ENCODE data around the gene RNF32.

Gene RNF32

GRCh38 chr7:156651474-156651873, 10.9 kb downstream of the RNF32 start:
- H3K27ac ChIP-seq (ENCODE audit: low read length), result no peak overlapping the region
- H3K4me3 ChIP-seq (ENCODE audit: low read depth in 1 of 2, low read length in 2 of 2), result no peak overlapping the region
- H3K4me1 ChIP-seq (ENCODE audit: control insufficient read depth in 1 of 2, insufficient read depth in 2 of 2, low read length in 2 of 2), result no peaks in the 10 kb centered on the region
- H3K36me3 ChIP-seq (ENCODE audit: control insufficient read depth in 1 of 2, insufficient read depth in 2 of 2, low read length in 2 of 2), result no peaks in the 10 kb centered on the region
- no peaks in the 10 kb centered on the region for H3K27me3 ChIP-seq (ENCODE audit: low read depth, low read length)
- no peaks in the 10 kb centered on the region for H3K9me3 ChIP-seq (ENCODE audit: control insufficient read depth in 1 of 2, low read length in 2 of 2)

DNA sequence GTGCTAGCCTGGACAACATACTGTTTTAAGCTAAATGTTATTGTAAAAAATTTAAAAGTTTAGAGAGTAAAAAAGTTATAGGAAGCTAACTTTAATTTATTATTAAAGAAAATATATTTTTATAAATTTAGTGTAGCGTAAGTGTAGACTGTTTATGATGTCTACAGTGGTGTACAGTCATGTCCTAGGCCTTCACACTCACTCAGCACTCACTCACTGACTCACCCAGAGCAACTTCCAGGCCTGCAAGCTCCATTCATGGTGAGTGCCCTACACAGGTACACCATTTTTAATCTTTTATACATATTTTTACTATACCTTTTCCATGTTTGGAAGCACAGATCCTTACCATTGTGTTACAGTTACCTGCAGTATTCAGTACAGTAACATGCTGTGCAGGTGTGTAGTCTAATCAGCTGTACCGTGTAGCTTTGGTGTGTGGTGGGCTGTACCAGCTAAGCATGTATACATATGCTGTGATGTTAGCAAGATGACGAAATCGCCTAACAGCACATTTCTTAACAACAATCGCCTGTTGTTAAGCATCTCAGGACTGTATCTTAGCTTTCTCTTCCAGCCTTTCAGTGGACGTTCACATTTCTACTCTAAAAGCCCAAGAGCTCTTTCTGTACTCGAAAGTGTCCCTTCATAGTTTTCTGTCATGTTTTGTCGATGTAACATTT, 12.5 kb downstream of the RNF32 start:
- Histone ChIP-seq H3K27ac (ENCODE audit: low read length) (no peak overlapping the region), H3K4me1 (ENCODE audit: control insufficient read depth in 1 of 2, insufficient read depth in 2 of 2, low read length in 2 of 2) (no peaks in the 10 kb centered on the region), H3K9me3 (ENCODE audit: control insufficient read depth in 1 of 2, low read length in 2 of 2) (no peaks in the 10 kb centered on the region), H3K27me3 (ENCODE audit: low read depth, low read length) (no peaks in the 10 kb centered on the region), H3K4me3 (ENCODE audit: low read depth in 1 of 2, low read length in 2 of 2) (no peak overlapping the region), H3K36me3 (ENCODE audit: control insufficient read depth in 1 of 2, insufficient read depth in 2 of 2, low read length in 2 of 2) (no peaks in the 10 kb centered on the region)

GRCh38 chr7:156654511-156655234, 14.1 kb downstream of the RNF32 start:
- no peaks in the 10 kb centered on the region for H3K36me3 ChIP-seq (ENCODE audit: control insufficient read depth in 1 of 2, insufficient read depth in 2 of 2, low read length in 2 of 2)
- no peaks in the 10 kb centered on the region for H3K9me3 ChIP-seq (ENCODE audit: control insufficient read depth in 1 of 2, low read length in 2 of 2)
- no peaks in the 10 kb centered on the region for H3K4me1 ChIP-seq (ENCODE audit: control insufficient read depth in 1 of 2, insufficient read depth in 2 of 2, low read length in 2 of 2)
- H3K27ac ChIP-seq (ENCODE audit: low read length), result no peak overlapping the region
- H3K4me3 ChIP-seq (ENCODE audit: low read depth in 1 of 2, low read length in 2 of 2), result no peak overlapping the region
- H3K27me3 ChIP-seq (ENCODE audit: low read depth, low read length), result no peaks in the 10 kb centered on the region

- Histone ChIP-seq H3K4me3 (ENCODE audit: low read depth in 1 of 2, low read length in 2 of 2) (no peak overlapping the region), H3K27ac (ENCODE audit: low read length) (no peak overlapping the region), H3K27me3 (ENCODE audit: low read depth, low read length) (no peaks in the 10 kb centered on the region), H3K36me3 (ENCODE audit: control insufficient read depth in 1 of 2, insufficient read depth in 2 of 2, low read length in 2 of 2) (no peaks in the 10 kb centered on the region), H3K4me1 (ENCODE audit: control insufficient read depth in 1 of 2, insufficient read depth in 2 of 2, low read length in 2 of 2) (no peaks in the 10 kb centered on the region), H3K9me3 (ENCODE audit: control insufficient read depth in 1 of 2, low read length in 2 of 2) (no peaks in the 10 kb centered on the region)
Measured at GRCh38 chr7:156655251-156655650, 14.7 kb downstream of the RNF32 start.

GRCh38 chr7:156655983-156656382, 15.4 kb downstream of the RNF32 start:
- Histone ChIP-seq H3K9me3 (ENCODE audit: control insufficient read depth in 1 of 2, low read length in 2 of 2) (no peaks in the 10 kb centered on the region), H3K27ac (ENCODE audit: low read length) (no peak overlapping the region), H3K4me1 (ENCODE audit: control insufficient read depth in 1 of 2, insufficient read depth in 2 of 2, low read length in 2 of 2) (no peaks in the 10 kb centered on the region), H3K36me3 (ENCODE audit: control insufficient read depth in 1 of 2, insufficient read depth in 2 of 2, low read length in 2 of 2) (no peaks in the 10 kb centered on the region), H3K4me3 (ENCODE audit: low read depth in 1 of 2, low read length in 2 of 2) (no peak overlapping the region), H3K27me3 (ENCODE audit: low read depth, low read length) (no peaks in the 10 kb centered on the region)

- Histone ChIP-seq H3K27ac (ENCODE audit: low read length) (no peak overlapping the region), H3K4me3 (ENCODE audit: low read depth in 1 of 2, low read length in 2 of 2) (no peak overlapping the region), H3K9me3 (ENCODE audit: control insufficient read depth in 1 of 2, low read length in 2 of 2) (no peaks in the 10 kb centered on the region), H3K4me1 (ENCODE audit: control insufficient read depth in 1 of 2, insufficient read depth in 2 of 2, low read length in 2 of 2) (no peaks in the 10 kb centered on the region), H3K36me3 (ENCODE audit: control insufficient read depth in 1 of 2, insufficient read depth in 2 of 2, low read length in 2 of 2) (no peaks in the 10 kb centered on the region), H3K27me3 (ENCODE audit: low read depth, low read length) (no peaks in the 10 kb centered on the region)
Measured at GRCh38 chr7:156656598-156656997, 16.0 kb downstream of the RNF32 start.

- Histone ChIP-seq H3K27me3 (ENCODE audit: low read depth, low read length) (no peaks in the 10 kb centered on the region), H3K27ac (ENCODE audit: low read length) (no peak overlapping the region), H3K9me3 (ENCODE audit: control insufficient read depth in 1 of 2, low read length in 2 of 2) (no peaks in the 10 kb centered on the region), H3K4me1 (ENCODE audit: control insufficient read depth in 1 of 2, insufficient read depth in 2 of 2, low read length in 2 of 2) (no peaks in the 10 kb centered on the region), H3K4me3 (ENCODE audit: low read depth in 1 of 2, low read length in 2 of 2) (no peak overlapping the region), H3K36me3 (ENCODE audit: control insufficient read depth in 1 of 2, insufficient read depth in 2 of 2, low read length in 2 of 2) (no peaks in the 10 kb centered on the region)
Measured at GRCh38 chr7:156657681-156658080, 17.1 kb downstream of the RNF32 start.

- H3K27ac ChIP-seq (ENCODE audit: low read length), result no peak overlapping the region
- no peaks in the 10 kb centered on the region for H3K36me3 ChIP-seq (ENCODE audit: control insufficient read depth in 1 of 2, insufficient read depth in 2 of 2, low read length in 2 of 2)
- H3K9me3 ChIP-seq (ENCODE audit: control insufficient read depth in 1 of 2, low read length in 2 of 2), result no peaks in the 10 kb centered on the region
- no peaks in the 10 kb centered on the region for H3K4me1 ChIP-seq (ENCODE audit: control insufficient read depth in 1 of 2, insufficient read depth in 2 of 2, low read length in 2 of 2)
- H3K4me3 ChIP-seq (ENCODE audit: low read depth in 1 of 2, low read length in 2 of 2), result no peak overlapping the region
- H3K27me3 ChIP-seq (ENCODE audit: low read depth, low read length), result no peaks in the 10 kb centered on the region
Measured at GRCh38 chr7:156659203-156659602, 18.6 kb downstream of the RNF32 start.

DNA sequence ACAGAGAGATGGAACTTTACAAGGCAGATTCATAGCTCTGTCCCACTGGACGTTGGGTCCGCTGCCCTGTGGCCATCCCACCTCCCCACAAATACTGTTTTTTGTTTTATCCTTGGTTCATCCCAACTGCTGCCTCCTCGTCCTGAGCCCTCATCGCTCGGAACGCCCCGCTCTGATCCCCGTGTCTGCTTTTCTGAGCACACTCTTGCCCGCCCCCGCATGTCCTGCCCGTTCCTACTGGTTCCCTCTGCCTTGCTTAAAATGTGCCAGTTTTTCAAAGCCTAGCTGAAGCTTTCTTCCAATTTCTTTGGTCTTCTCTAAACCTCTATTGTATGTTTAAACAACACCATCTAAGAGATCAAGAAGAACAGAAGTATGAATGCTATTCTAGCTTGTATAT, 19.4 kb downstream of the RNF32 start:
- H3K27ac ChIP-seq (ENCODE audit: low read length), result no peak overlapping the region
- H3K36me3 ChIP-seq (ENCODE audit: control insufficient read depth in 1 of 2, insufficient read depth in 2 of 2, low read length in 2 of 2), result no peaks in the 10 kb centered on the region
- H3K4me3 ChIP-seq (ENCODE audit: low read depth in 1 of 2, low read length in 2 of 2), result no peak overlapping the region
- no peaks in the 10 kb centered on the region for H3K27me3 ChIP-seq (ENCODE audit: low read depth, low read length)
- no peaks in the 10 kb centered on the region for H3K9me3 ChIP-seq (ENCODE audit: control insufficient read depth in 1 of 2, low read length in 2 of 2)
- H3K4me1 ChIP-seq (ENCODE audit: control insufficient read depth in 1 of 2, insufficient read depth in 2 of 2, low read length in 2 of 2), result no peaks in the 10 kb centered on the region

DNA sequence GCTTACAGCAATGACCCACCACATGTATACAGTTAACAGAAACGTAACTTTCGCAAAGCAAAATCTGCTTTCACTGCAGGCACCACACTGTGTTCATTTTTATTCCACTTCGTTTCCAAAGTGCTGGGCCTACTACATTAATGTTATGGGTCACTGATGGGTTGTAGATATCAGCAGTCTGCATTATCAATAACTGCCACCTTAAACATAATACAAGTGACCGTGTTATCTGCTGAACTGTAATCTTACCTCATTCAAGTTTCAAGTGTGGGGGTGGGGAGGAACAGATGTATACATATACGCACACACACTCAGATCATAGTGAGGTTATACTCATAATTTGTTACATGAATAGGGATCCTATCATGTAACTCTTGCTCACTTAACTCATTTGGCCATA, 21.1 kb downstream of the RNF32 start:
- Histone ChIP-seq H3K27me3 (ENCODE audit: low read depth, low read length) (no peaks in the 10 kb centered on the region), H3K9me3 (ENCODE audit: control insufficient read depth in 1 of 2, low read length in 2 of 2) (no peaks in the 10 kb centered on the region), H3K4me3 (ENCODE audit: low read depth in 1 of 2, low read length in 2 of 2) (no peak overlapping the region), H3K36me3 (ENCODE audit: control insufficient read depth in 1 of 2, insufficient read depth in 2 of 2, low read length in 2 of 2) (no peaks in the 10 kb centered on the region), H3K4me1 (ENCODE audit: control insufficient read depth in 1 of 2, insufficient read depth in 2 of 2, low read length in 2 of 2) (no peaks in the 10 kb centered on the region), H3K27ac (ENCODE audit: low read length) (no peak overlapping the region)

- Histone ChIP-seq H3K4me3 (ENCODE audit: low read depth in 1 of 2, low read length in 2 of 2) (no peak overlapping the region), H3K9me3 (ENCODE audit: control insufficient read depth in 1 of 2, low read length in 2 of 2) (no peaks in the 10 kb centered on the region), H3K27ac (ENCODE audit: low read length) (no peak overlapping the region), H3K27me3 (ENCODE audit: low read depth, low read length) (no peaks in the 10 kb centered on the region), H3K4me1 (ENCODE audit: control insufficient read depth in 1 of 2, insufficient read depth in 2 of 2, low read length in 2 of 2) (no peaks in the 10 kb centered on the region), H3K36me3 (ENCODE audit: control insufficient read depth in 1 of 2, insufficient read depth in 2 of 2, low read length in 2 of 2) (no peaks in the 10 kb centered on the region)
Measured at GRCh38 chr7:156662277-156662676, 21.7 kb downstream of the RNF32 start.

DNA sequence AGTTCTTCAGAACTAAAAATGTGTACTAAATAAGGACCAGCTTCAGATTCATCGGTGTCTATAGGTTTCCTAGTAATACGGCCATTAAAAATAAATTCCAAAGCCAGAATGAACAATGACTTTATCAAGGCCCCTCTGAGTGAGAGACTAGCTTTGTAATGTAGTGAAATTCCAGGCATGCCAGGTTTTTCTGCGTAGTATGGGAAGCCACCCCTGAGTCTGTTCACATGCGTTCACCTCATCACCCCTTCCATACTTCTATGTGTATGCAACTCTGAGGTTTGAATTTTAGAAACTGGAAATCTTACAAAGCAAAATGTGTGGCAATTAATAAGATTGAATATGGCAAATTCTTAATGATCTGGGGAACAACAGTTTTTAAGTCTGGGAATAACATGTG, 24.5 kb downstream of the RNF32 start:
- Histone ChIP-seq H3K36me3 (ENCODE audit: control insufficient read depth in 1 of 2, insufficient read depth in 2 of 2, low read length in 2 of 2) (no peaks in the 10 kb centered on the region), H3K27me3 (ENCODE audit: low read depth, low read length) (no peaks in the 10 kb centered on the region), H3K4me1 (ENCODE audit: control insufficient read depth in 1 of 2, insufficient read depth in 2 of 2, low read length in 2 of 2) (no peaks in the 10 kb centered on the region), H3K9me3 (ENCODE audit: control insufficient read depth in 1 of 2, low read length in 2 of 2) (no peaks in the 10 kb centered on the region), H3K27ac (ENCODE audit: low read length) (no peak overlapping the region), H3K4me3 (ENCODE audit: low read depth in 1 of 2, low read length in 2 of 2) (no peak overlapping the region)

Data from muscle layer of duodenum (tissue), 2 donors.